ENCODE results near the gene MYF5.
"Not testable (repeated sequence)": the region's sequence is repeated elsewhere in the genome, so short reads cannot be mapped to it uniquely, and the experiment has no call there.

Gene MYF5

DNA sequence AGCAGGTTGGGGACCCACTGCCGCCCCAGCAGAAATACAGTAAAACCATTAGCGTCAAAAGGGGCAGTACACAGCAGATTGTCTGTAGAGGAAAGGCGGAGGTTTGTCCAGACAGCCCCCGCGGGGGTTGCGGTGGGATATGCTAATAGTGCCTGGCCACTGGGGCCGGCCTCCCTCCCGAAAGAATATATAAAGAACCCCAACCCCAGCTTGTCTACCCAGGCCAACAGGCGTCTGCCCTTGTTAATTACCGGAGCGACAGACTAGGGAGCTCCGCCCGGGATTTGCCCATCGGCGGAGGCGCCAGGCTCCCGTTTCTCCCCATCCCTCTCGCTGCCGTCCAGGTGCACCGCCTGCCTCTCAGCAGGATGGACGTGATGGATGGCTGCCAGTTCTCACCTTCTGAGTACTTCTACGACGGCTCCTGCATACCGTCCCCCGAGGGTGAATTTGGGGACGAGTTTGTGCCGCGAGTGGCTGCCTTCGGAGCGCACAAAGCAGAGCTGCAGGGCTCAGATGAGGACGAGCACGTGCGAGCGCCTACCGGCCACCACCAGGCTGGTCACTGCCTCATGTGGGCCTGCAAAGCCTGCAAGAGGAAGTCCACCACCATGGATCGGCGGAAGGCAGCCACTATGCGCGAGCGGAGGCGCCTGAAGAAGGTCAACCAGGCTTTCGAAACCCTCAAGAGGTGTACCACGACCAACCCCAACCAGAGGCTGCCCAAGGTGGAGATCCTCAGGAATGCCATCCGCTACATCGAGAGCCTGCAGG lies at the start of gene MYF5:
Gene MYF5 (plus strand): TSS at position 217 of the 774 bp plus-strand sequence. CDS start 152 bp downstream, at position 369.
- no peak for FAIRE-seq
- DNase-seq (ENCODE audit: low spot score): no peak

DNA sequence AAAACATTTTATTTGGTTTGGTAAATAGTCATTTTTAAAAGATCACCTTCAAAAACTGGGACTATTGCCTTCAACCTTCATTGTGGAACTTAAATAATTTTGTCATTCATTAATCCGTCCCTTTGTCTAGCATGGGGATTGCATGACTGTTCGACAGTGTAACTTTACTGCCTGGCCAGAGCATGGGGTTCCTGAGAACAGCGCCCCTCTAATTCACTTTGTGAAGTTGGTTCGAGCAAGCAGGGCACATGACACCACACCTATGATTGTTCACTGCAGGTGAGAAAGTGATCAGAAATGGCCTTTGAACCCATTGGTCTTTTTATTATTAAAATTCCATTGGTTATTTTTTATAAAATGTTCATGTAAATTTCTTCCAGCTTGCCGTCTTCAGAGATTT lies 46.5 kb upstream of the MYF5 start:
- DNase-seq (ENCODE audit: low spot score): no peak
- FAIRE-seq: no peak

DNA sequence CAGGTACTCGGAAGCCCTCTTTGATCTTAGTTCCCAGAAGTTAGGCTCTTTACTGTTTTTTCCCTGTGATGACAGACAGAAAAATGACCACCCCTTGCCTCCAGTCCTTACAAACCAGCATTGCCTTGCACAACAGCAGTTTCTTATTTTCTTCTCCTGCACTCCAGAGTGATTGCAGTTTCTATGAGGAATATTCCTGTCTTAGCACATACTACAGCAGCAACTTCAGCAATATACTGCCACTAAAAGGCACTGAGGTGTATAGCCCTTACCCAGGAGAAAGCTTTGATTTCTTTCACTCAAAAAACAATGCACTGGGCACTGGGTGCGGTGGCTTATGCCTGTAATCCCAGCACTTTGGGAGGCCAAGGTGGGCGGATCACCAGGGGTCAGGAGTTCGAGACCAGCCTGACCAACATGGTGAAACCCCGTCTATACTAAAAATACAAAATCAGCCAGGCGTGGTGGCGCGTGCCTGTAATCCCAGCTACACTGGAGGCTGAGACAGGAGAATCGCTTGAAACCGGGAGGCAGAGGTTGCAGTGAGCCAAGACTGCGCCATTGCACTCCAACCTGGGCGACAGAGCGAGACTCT lies 40.6 kb upstream of the MYF5 start:
- FAIRE-seq: not testable (repeated sequence)
- DNase-seq (ENCODE audit: low spot score): peak; percentile 1

GRCh38 chr12:80676856-80677255 lies 39.9 kb upstream of the MYF5 start:
- no peak for FAIRE-seq
- DNase-seq (ENCODE audit: low spot score): no peak

GRCh38 chr12:80677994-80678393 lies 38.7 kb upstream of the MYF5 start:
- FAIRE-seq: no peak
- DNase-seq (ENCODE audit: low spot score): no peak

GRCh38 chr12:80679346-80680131 lies 37.2 kb upstream of the MYF5 start:
- no peak for FAIRE-seq
- DNase-seq (ENCODE audit: low spot score): no peak

- FAIRE-seq (no peak), DNase-seq (ENCODE audit: low spot score) (no peak)
Measured at GRCh38 chr12:80681287-80681686, 35.4 kb upstream of the MYF5 start.

DNA sequence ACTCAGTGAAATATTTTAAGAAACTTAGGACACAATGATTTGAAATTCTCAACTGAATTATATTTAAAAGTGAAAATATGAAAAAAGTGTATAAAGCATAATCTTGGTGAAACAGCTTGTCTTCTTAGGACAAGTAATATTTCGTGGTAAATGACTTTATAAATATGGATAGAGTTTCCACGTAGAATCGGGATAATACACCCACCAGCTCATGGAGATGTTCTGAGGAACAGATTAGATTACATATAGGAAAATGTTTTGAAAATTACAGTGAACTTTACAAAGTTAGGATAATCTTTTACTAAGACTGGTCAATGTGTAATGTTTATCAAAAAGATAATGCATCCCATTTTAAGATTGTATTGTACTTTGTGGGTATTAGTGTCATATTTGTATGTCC lies 34.9 kb upstream of the MYF5 start:
- FAIRE-seq (no peak), DNase-seq (ENCODE audit: low spot score) (no peak)

DNA sequence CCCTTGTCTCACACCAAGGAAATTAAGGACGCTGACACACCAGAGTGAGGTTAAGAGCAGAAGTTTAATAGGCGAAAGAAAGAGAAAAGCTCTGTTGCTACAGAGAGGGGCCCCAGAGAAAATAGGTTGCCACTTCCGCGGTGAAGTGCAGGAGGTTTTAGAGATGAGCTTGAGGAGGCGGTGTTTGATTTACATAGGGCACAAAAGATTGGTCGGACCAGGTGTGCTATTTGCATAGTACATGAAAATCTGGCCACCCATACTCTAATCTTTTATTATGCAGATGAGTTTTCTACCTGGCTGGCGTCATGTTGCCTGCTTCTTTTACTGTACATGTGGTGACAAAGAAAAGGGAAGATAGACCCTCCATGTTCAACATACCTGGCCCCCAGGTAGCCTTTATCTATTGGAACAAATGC lies 32.6 kb upstream of the MYF5 start:
- FAIRE-seq: no peak
- DNase-seq (ENCODE audit: low spot score): no peak

DNA sequence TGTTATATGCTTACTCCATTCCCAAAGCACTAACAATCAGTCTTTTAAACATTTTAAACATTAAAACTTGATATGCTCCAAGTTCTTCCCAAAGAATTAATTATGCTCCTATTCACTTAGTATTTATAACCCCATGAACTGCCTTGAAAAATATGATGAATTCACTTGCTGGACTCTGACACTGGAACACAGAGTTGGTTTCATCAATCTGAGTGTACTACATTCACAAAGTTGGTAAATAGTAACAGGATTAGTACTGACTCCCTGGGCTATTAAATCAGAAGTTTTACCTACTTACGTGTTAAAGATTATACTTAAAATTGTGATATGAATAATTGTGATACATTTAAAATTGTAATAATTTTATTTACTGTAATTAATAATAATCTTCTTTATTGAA lies 26.6 kb upstream of the MYF5 start:
- no peak for DNase-seq (ENCODE audit: low spot score)
- FAIRE-seq: no peak

GRCh38 chr12:80690513-80690912 lies 26.2 kb upstream of the MYF5 start:
- FAIRE-seq: no peak
- DNase-seq (ENCODE audit: low spot score): no peak

DNA sequence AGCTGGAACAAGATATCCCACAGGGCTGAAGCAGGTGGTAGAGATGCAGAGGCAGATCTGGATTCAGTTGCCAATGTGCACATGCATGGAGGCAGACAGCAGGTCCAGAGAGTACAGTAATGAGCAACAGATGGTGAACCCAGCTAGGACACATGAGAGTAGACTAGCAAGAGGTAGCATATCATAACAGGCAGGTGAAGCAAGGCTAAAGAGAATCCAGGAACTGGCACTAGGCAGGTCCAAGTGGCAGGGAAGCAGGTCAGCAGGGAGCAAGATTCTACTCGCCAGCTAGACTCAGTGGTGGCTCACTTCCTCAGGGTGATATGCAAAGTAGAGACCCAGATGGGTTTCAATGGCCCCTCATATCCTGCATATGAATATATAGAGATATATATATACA lies 24.6 kb upstream of the MYF5 start:
- FAIRE-seq (no peak), DNase-seq (ENCODE audit: low spot score) (no peak)

GRCh38 chr12:80697270-80697887 lies 19.3 kb upstream of the MYF5 start:
- FAIRE-seq (no peak), DNase-seq (ENCODE audit: low spot score) (no peak)

DNA sequence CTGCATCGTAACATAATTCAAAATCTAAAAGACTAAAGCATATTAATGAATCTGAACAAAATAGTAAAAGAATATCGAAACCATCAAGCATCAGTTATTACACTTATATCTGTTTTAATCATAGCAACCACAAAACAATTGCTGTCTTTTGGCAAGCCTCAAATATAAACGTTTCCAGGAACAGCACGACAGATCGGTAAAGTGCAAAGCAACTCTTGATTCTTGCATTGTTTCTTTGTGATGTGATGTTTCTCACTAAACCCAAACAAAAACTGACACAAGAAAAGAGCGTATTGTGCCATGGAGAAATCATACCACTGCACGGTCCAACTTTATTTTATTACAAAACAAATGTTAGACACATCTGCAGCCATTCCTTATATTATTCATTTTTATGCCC lies 18.5 kb upstream of the MYF5 start:
- FAIRE-seq (no peak), DNase-seq (ENCODE audit: low spot score) (no peak)

- no peak for DNase-seq (ENCODE audit: low spot score)
- no peak for FAIRE-seq
Measured at GRCh38 chr12:80698847-80699542, 17.7 kb upstream of the MYF5 start.

DNA sequence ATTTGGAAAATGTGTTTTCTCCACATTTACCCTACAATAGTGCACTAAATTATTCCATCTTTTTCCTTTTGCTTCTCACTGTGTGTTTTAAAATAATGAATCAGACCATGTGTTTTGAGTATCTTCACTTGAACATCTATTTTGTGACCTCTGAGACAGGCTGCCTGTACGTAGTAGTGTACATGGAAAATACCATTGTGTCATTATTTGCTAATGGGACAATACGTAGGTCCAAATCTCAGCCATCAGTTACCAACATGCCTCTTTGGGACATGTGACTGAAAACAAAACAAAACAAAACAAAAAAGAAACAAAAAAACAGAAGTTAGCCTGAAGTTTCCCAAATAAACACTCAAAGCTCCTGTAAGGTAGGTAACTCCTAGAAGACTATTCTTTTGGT lies 16.4 kb upstream of the MYF5 start:
- no peak for DNase-seq (ENCODE audit: low spot score)
- FAIRE-seq: no peak

DNA sequence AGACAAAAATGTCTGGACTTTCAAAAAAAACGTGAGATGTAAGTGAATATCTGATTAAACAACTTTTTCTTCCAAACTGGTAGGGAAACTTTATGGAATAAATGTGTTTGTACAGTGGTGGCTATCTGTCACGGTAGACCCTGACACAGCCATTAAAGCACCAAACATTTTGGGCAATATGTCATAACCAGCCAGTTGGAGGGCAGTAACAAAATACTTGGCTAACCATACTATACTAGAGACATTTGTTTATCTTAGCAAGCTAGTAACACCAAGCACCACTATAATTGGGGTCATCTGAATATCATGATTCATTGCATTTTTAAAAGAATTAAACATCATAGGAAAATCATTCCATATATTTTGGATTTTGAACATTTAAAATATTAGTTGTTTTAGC lies 15.3 kb upstream of the MYF5 start:
- no peak for DNase-seq (ENCODE audit: low spot score)
- FAIRE-seq: no peak

GRCh38 chr12:80702889-80703805 lies 13.6 kb upstream of the MYF5 start:
- FAIRE-seq: no peak
- peak; percentile 43 for DNase-seq (ENCODE audit: low spot score)

DNA sequence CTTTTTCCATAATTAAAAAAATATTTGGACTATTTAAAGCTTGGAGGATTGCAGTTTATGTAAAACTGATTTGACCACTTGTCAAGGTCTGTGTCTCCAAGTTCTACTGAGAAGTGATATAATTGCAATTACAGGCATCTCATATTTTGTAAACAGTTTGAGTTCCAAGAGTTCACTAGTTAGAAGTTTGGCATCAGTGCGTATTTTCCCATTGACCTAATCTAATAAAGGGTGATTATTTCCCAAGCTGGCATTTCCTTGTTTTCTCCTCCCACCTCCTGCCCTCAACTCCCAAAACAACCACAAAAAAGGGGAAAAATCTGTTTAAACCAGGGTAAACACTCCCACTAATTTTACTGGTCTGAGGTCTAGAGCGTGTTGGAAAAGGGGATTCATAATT lies 12.3 kb upstream of the MYF5 start:
- no peak for FAIRE-seq
- DNase-seq (ENCODE audit: low spot score): no peak

- DNase-seq (ENCODE audit: low spot score) (no peak), FAIRE-seq (no peak)
Measured at GRCh38 chr12:80707126-80707829, 9.4 kb upstream of the MYF5 start, which contains the start of gene MYF6. Gene MYF6 (plus strand): TSS chr12:80707634. CDS start chr12:80707720, 86 bp downstream.
